Cerebellar nuclear complex (tissue), 1 donor: ENCODE data around the gene DBP.
A peak's percentile ranks its signal among the peaks of the same experiment; 100 is the strongest.
"Not testable (repeated sequence)": the region's sequence is repeated elsewhere in the genome, so short reads cannot be mapped to it uniquely, and the experiment has no call there.

ENCODE experiments used
- DNase-seq, 2 experiments: peaks; one replicate each; lab custom pipeline; 2025; lab: John Stamatoyannopoulos, UW

Gene DBP

DNA sequence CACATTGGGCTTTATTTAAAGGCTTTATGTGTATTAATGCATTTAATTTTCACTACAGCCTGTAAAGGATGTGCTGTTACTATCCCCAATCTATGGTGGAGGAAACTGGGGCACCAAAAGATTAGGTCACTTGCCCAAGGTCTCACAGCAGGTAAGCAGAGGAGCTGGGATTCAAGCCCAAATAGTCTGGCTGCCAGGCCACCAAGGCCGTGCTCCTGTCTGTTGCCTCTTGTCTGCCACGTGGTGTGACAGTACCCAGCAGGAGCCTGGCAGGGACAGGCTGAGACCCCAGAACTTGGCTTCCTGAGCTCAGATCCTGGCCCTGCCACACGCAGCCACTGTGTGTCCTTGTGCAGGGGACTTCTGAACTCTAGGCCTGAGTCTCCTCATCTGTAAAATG is 31.2 kb upstream of the DBP start:
- peak in 1 of 2 experiments; percentile 12 for DNase-seq

DNA sequence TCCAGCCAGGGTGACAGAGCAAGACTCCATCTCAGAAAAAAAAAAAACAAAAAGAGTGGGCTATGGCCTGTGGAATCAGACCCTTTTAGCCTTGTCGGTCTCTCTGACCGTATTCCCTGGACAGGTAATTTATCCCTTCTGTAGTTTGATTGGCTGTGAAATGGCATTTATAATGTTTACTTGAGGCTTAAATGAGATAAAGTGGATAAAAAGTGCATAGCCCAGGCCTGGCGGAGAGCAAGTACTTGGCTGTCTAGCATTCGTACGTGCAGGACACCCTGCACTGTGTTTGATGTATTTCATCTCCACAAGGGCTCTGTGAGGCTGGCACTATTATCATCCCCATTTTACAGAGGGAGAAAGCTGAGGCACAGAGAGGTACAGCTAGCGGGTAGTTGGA is 28.6 kb upstream of the DBP start:
- DNase-seq, result no peak

DNA sequence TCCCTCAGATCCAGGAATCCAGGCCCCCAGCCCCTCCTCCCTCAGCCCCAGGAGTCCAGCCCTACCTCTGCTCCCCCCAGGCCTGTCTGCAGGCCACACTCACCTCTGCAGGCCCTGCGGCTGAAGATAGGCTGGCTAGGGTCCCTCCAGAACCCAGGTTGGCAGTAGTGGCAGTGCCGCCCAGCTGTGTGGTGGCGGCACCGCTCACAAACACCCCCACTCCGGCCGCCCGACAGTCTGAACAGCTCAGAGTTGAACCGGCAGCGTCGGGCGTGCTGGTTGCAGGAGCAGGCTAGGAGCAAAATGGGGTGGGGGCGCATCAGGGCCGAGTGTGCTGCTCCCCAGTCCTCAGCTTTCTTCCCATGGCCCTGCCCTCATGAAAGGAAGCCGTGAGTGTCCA is 27.3 kb upstream of the DBP start:
- no peak for DNase-seq

- DNase-seq, result no peak
Observed at GRCh38 chr19:48663667-48664066, 26.5 kb upstream of the DBP start.

DNA sequence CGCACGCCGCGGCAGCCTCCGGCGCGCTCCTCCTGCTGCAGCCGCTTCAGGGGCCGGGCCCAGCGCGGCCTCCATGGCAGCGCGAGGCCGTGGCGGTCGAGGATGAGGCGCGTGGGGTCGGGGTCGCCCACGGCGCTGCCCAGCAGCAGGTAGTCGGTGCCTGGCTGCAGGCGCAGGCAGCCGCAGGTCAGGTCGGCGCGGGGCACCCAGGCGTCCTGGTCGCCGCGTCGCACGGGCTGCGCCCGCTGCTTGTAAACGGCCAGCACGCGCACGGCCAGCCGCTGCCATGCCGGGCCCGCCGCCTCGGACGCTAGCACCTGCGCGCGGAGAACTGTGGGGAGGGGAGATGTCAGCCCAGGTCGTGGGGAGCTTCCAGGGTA is 24.5 kb upstream of the DBP start:
- DNase-seq, result no peak

DNA sequence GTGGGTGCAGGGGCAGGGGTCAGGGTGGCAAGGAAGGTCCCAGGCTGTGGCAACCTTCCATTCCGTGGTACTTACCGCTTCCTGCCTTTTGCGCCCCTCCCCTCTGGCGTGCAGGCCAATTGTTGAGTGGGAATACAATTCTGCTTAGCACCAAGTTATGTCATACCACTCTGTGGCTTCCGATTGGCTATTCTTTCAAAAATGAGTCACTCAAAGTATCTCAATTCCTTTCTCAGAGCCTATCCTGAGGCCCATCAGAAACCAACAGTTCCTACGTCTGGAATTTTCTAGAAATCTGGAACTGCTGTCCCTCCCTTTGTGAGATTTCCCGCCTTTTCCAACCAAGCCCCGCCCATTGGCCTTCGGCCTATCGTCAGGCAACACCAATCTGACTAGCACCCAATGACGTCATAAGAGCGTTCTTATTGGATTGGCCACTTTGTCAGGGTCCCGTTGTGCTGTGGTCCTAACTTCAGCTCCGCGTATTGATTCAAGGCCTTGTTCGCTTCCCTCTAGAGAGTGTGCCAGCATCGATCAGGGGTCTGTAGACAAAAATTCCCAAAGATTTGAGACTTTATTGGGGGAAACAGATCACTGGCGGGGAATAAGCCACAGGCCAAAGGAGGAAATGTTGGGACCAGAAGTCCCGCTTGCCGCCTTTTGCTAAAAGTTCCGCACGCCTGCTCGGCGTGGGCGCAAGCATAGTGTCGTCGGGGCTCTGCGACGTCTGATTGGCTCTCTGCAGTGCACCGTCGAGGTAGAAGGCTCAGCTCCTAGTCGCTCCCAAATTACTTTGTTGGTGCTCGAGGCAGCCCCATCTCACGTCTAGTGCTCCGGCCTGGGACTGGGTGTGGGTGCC is 23.9 kb upstream of the DBP start:
- DNase-seq, result peak; percentile 58 to 66

GRCh38 chr19:48659768-48660167 is 22.6 kb upstream of the DBP start:
- no peak for DNase-seq

- no peak for DNase-seq
Observed at GRCh38 chr19:48658483-48658882, 21.3 kb upstream of the DBP start.

DNA sequence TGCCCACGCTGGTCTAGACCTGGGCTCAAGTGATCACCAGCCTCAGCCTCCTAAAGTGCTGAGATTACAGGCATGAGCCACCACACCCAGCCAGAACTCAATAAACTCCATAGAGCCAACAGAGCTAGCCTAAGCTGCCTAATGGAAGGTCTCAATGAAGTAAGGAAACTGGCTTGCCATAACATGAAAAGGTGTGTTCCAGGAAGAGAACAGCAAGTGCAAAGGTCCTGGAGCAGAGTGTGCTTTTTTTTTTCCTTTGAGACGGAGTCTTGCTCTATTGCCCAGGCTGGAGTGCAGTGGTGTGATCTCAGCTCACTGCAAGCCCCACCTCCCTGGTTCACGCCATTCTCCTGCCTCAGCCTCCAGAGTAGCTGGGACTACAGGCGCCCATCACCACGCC is 20.6 kb upstream of the DBP start:
- not testable (repeated sequence) for DNase-seq

- DNase-seq, result no peak
Observed at GRCh38 chr19:48656840-48657474, 19.8 kb upstream of the DBP start.

DNA sequence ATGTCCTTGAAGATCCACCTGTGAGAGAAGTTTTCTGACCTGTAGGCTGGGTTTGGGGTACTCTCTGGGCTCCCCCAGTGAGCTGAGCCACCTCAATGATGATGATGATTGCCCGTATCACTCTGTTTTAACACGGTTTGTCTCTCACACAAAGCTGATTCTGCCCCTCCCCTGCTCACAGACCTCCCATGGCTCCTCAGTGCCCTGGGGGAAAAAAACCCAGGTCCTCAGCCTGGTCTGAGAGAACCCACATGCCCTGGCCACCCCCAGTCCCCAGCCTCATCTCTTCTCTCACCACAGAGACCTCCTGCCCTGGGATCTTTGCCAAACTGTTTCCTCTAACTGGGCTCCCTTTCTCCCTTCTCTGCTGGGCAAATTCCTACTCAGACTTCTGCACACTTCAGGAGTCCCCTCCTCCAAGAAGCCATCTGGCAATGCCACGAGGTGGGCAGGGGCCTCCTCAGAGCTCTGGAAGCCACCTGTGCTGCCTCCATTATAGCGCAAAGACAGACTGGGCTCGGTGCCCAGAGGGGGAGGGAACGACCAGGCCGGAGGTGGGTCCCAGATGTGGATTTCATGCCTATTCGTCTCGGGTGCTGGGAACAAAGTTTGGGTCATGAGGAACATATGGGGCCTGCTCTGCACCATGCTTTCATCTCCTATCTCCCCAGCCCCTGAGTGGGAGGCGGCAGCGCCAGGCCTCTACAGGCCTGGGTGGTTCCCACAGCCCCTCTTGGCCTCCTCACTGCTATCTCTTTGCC is 17.3 kb upstream of the DBP start:
- no peak for DNase-seq

- DNase-seq, result no peak
Observed at GRCh38 chr19:48651683-48652048, 14.5 kb upstream of the DBP start.

DNA sequence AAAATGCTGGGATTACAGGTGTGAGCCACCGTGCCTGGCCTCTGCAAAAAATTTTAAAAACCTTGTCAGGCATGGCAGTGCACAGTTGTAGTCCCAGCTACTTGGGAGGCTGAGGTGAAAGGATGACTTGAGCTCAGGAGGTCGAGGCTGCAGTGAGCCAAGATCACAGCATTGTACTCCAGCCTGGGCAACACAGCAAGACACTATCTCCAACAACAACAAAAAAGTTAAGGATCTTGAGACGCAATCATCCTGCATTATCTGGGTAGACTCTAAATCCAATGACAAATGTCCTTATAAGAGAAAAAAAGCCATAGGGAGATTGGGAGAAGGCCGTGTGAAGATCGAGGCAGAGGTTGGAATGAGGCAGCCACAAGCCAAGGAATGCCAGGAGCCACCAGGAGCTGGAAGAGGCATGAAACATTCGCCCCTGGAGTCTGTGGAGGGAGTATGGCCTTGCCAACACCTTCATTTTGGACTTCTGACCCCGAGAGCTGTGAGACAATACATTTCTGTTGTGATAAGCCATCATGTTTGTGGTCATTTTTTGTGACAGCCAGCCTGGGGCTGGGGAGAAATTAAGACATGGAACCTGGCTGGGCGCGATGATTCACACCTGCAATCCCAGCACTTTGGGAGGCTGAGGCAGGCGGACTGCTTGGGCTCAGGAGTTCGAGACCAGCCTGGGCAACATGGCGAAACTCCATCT is 13.9 kb upstream of the DBP start:
- DNase-seq, result no peak

DNA sequence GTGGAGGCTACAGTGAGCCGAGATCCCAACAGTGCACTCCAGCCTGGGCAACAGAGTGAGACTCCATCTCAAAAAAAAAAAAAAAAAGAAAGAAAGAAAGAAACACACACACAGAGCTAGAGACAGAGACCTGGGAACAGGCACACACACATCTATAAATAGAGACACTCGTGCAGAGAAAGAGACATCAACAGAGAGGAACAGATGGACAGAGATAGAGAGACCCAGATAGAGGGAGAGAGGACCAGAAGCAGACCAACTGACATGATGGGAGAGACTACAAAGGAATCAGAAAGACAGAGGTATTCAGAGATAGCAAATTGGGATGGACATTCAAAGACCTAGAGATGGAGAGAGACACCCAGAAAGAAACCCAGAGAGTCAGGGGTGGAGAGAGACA is 11.0 kb upstream of the DBP start:
- peak in 1 of 2 experiments; percentile 53 for DNase-seq

DNA sequence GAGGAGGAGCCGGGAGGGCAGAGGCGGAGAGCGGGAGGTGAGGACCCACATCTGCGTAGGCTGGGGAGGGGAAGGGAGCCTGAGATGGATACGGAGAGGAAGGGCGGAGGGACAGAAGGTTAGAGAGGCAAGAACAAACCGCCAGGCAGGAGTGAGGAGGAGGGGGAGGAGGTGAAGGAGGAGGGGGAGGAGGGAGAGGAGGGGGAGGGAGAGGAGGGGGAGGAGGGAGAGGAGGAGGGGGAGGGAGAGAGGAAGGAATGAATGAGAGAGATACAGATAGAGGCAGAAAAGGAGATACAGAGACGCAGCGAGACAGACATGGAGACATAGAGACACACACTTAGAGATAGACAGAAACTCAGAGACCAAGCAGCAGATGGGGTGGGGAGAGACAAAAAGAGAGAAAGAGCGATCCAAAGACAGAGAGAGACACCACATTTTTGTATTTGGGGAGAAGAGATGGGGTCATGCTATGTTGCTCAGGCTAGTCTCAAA is 9.6 kb upstream of the DBP start:
- no peak for DNase-seq

DNA sequence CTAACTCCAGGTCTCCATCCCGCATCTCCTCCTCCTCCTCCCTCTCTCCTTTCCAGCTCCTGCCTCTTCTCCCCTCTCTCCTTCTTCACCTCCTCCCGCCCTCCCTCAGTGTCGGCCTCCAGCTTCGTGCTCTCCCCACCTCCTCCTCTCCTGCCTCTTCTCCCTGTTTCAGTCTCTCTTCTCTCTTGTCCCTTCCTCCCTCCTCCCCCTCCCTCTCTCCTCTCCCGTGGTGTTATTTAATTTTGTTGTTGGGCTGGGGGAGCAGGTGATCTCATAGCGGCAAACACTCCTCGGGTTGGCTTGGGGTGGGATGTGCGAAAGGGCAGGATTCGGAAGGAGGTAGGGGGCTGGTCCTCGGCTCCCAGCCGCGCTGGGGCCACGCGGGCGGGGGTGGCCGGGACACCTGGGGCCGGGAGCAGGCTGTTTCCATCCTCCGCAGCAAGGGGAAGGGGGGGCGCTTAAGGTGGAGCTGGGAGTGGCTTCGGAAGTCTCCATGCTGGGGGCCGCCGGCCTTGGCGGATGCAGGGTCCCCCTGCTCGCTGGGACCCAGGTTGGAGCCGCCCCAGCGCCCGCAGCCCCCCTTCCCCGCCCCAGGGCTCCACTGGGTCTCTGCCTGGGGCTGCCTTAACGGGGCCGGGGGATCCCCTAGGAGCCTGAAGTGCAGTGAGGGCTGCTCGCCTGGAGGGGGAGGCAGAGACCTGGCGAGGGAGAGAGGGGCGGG is 9.0 kb upstream of the DBP start, which contains the start of gene CA11:
Gene CA11, minus strand, starts transcription at position 187 of the 721 bp plus-strand sequence. CDS start 555 bp downstream, outside the sequence.
- peak; percentile 74 to 87 for DNase-seq

DNA sequence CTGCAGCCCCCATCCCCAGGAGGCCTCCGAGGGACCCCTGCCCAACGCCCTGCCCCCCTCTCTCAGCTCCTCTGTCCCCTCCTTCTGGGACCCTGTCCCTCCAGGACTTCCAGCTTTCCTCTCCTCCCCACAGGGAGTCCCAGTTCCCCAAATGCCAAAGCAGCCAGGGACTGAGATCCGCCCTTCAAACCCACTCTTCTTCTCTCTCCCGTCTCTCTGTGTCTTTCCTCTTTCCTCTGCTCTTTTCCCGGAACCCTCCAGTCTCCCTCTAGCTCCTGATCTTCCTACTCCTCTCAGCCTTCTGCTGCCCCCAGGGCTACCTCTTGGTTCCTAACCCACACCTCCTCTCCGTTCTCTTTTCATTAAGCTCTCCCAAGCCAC is 8.4 kb upstream of the DBP start:
- DNase-seq, result no peak

DNA sequence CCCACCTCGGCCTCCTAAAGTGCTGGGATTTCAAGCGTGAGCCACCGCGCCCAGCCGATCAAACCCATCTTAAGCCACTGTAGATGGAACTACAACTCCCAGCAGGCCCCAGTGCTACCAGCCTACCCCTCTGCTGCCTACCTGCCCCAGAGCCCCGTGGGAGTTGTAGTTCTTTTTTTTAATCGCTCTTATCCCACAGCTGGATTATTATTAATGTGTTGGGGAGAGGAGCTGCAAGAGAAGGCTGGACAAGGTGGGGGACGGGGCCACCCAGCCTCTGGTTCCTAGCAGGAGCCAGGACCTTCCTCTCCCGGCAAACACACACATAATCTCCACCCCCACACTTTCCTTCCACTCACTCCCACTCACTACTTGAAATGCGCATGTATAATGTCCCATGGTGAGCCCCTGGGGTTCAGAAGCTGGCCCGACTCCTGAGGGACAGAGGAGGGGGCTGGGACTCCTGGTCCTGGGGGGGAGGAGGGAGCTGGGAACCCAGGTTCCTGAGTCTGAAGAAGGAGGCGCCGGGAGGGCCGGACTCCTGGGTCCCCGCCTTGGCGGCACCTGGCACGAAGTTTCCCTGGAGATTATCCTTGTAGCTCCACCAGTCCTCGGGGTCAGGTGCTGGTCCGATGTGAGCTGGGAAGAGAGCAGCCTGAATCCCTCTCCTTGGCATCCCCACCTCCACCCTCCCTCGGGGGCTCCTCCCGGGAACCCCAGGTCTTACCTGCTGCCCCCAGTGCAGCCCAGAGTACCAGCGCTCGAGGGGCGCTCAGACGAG is 7.8 kb upstream of the DBP start:
- DNase-seq, result peak in 1 of 2 experiments; percentile 60

DNA sequence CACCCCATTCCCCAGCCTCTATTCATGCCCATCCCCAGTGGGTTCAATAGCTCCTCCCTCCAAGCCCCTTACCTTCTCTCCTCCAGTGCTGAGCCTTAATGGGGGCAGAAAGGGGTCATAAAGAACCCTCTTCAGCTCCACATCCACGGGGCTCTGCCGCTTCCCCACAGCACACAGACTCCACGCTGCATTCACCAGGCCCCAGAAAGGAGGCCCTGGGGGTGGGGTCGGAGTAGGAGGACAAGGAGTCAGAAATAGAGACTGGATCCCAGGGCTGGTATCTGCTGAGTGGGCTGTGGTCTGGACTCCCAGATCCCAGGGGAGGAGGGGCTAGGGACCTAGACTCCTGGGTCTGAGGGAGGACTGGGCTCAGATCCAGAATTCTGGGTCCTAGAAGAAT is 7.2 kb upstream of the DBP start:
- no peak for DNase-seq

DNA sequence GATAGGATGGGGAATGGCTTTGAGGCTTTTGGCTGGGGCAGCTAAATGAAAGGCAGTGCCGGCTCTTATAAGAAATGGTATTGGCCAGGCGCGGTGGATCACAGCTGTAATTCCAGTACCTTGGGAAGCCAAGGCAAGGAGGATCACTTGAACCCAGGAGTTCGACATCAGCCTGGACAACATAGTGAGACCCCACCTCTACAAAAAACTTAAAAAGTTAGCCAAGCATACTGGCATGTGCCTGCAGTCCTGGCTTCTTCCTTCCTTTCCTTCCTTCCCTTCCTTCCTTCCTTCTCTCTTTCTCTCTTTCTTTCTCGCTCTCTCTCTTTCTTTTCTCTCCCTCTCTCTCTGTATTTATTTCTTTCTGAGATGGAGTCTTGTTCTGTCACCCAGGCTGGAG is 5.7 kb upstream of the DBP start:
- no peak for DNase-seq

GRCh38 chr19:48641850-48642249 is 4.7 kb upstream of the DBP start:
- no peak for DNase-seq
